Astrocyte (in vitro differentiated cells and primary cell): ENCODE results near the gene PIP4K2A. TPM values are rescaled to one million over a fixed set of nuclear protein-coding genes. Genes with fewer than 3 reads are reported as not detected.
A peak's percentile ranks its signal among the peaks of the same experiment; 100 is the strongest.

ENCODE experiments used
- DNase-seq: peaks from one replicate; pipeline ENCODE4 v3.0.0-alpha.2; 2010; ENCODE audit warnings: low read depth
- FAIRE-seq: peaks from 2 replicates; lab custom pipeline; 2011; peaks lifted over from hg19 to GRCh38; lab: Jason Lieb, UNC
- H2AFZ ChIP-seq: 2 replicates; pipeline ENCODE4 v1.6.0; 2012; ENCODE audit warnings: low read depth, low read length, inconsistent platforms
- H3K27ac ChIP-seq: 2 replicates; pipeline ENCODE4 v1.5.1; 2011; ENCODE audit warnings: low read depth, low read length, inconsistent platforms
- H3K27me3 ChIP-seq: 2 replicates; pipeline ENCODE4 v1.6.0; 2011; ENCODE audit warnings: low read length, inconsistent platforms; ENCODE audit not compliant: insufficient read depth
- H3K36me3 ChIP-seq: 2 replicates; pipeline ENCODE4 v1.5.1; 2011; ENCODE audit warnings: low read length, inconsistent platforms; ENCODE audit not compliant: insufficient read depth
- H3K4me1 ChIP-seq: 2 replicates; pipeline ENCODE4 v1.5.1; 2011; ENCODE audit warnings: low read length, inconsistent platforms; ENCODE audit not compliant: insufficient read depth
- H3K4me2 ChIP-seq: 2 replicates; pipeline ENCODE4 v1.6.0; 2012; ENCODE audit warnings: low read length, inconsistent platforms
- H3K4me3 ChIP-seq: 2 replicates; pipeline ENCODE4 v1.5.1; 2011; ENCODE audit warnings: low read depth, mild to moderate bottlenecking, low read length, inconsistent platforms; ENCODE audit not compliant: insufficient read depth
- H3K79me2 ChIP-seq: 2 replicates; pipeline ENCODE4 v1.6.0; 2012; ENCODE audit warnings: mild to moderate bottlenecking, low read length, inconsistent platforms; ENCODE audit not compliant: insufficient read depth
- H3K9ac ChIP-seq: 2 replicates; pipeline ENCODE4 v1.6.0; 2012; ENCODE audit warnings: mild to moderate bottlenecking, low read length, inconsistent platforms
- H3K9me3 ChIP-seq: 2 replicates; pipeline ENCODE4 v1.5.1; 2012; ENCODE audit warnings: low read depth, mild to moderate bottlenecking, low read length, inconsistent platforms; ENCODE audit not compliant: insufficient read depth
- H4K20me1 ChIP-seq: 2 replicates; pipeline ENCODE4 v1.6.0; 2012; ENCODE audit warnings: low read length, inconsistent platforms; ENCODE audit not compliant: insufficient read depth
- H3K27ac Mint-ChIP-seq: one replicate; pipeline ENCODE4 v1.8.0; 2021; ENCODE audit warnings: mild to moderate bottlenecking, mixed read lengths; ENCODE audit not compliant: unreplicated experiment
- H3K27me3 Mint-ChIP-seq: one replicate; pipeline ENCODE4 v1.8.0; 2021; ENCODE audit warnings: low read depth, mixed read lengths; ENCODE audit not compliant: unreplicated experiment
- H3K36me3 Mint-ChIP-seq: one replicate; pipeline ENCODE4 v1.8.0; 2021; ENCODE audit warnings: low read depth, mixed read lengths; ENCODE audit not compliant: unreplicated experiment
- H3K4me1 Mint-ChIP-seq: one replicate; pipeline ENCODE4 v1.8.0; 2021; ENCODE audit warnings: low read depth, mixed read lengths; ENCODE audit not compliant: unreplicated experiment
- H3K4me3 Mint-ChIP-seq: one replicate; pipeline ENCODE4 v1.8.0; 2021; ENCODE audit warnings: mild to moderate bottlenecking, moderate library complexity, mixed read lengths; ENCODE audit not compliant: unreplicated experiment
- H3K9me3 Mint-ChIP-seq: one replicate; pipeline ENCODE4 v1.8.0; 2021; ENCODE audit warnings: mild to moderate bottlenecking, mixed read lengths; ENCODE audit not compliant: unreplicated experiment
- EZH2 ChIP-seq: IDR thresholded peaks from 2 replicates; pipeline ENCODE4 v1.6.1; 2012; ENCODE audit warnings: mild to moderate bottlenecking, low read length, inconsistent platforms; ENCODE audit not compliant: insufficient read depth
- total RNA-seq: library from RNA; stranded (reverse); gene quantifications from 2 replicates; pipeline ENCODE4 v1.2.1, GENCODE V29; 2021
- TF ChIP-seq, protein P1 (sequence below): IDR thresholded peaks from 2 replicates; pipeline ENCODE4 v1.5.1; 2011; ENCODE audit warnings: low read depth, mild to moderate bottlenecking, inconsistent platforms, low read length, moderate library complexity; ENCODE audit not compliant: insufficient read depth

Gene PIP4K2A
- total RNA-seq, 1 donor from 2014 or later = 36.8 TPM

DNA sequence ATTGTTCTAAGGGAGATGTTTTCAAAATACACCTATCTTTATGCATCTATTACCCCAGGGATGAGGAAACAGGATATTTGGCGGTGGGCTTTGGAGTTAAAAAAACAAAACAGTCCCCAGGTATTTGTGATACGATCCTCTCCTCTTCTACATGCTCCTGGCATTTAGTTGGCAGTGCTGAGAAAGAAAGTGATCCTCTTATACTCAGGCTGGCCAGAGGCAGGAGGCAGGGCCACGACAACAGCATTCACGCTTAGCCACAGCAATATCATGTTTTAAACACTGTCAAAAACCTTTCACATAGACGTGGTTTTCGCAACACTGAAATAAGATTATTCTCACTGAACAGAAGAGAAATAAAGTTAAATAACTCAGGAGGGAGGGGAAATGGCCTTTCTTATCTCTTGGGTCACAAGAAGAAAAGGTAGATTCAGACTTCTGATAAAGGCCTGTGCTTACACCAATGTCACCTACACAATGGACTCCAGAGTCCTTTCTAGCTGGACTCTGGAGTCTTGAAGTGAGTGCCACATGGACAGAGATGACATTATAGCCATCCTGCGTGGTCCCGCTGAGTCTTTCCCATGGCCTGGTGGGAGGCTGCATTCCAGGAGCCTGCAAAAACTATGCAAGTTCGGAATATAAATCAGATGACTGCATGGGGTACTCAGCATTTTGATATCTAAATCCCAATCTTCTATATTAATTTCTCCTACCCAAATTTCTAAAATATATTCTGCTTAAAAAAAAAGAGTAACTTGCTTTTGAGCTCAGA lies 88.7 kb downstream of the PIP4K2A start:
- no peaks in the 10 kb centered on the region for H3K27me3 Mint-ChIP-seq
- H3K79me2 ChIP-seq = peaks cover 81% of the 10 kb centered on the region
- no peak overlapping the region for H3K4me3 ChIP-seq
- TF ChIP-seq, protein P1, sequence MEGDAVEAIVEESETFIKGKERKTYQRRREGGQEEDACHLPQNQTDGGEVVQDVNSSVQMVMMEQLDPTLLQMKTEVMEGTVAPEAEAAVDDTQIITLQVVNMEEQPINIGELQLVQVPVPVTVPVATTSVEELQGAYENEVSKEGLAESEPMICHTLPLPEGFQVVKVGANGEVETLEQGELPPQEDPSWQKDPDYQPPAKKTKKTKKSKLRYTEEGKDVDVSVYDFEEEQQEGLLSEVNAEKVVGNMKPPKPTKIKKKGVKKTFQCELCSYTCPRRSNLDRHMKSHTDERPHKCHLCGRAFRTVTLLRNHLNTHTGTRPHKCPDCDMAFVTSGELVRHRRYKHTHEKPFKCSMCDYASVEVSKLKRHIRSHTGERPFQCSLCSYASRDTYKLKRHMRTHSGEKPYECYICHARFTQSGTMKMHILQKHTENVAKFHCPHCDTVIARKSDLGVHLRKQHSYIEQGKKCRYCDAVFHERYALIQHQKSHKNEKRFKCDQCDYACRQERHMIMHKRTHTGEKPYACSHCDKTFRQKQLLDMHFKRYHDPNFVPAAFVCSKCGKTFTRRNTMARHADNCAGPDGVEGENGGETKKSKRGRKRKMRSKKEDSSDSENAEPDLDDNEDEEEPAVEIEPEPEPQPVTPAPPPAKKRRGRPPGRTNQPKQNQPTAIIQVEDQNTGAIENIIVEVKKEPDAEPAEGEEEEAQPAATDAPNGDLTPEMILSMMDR = no peak
- TF ChIP-seq EZH2 = no peak
- H3K4me1 ChIP-seq = peaks cover 55% of the 10 kb centered on the region
- H3K36me3 Mint-ChIP-seq = no peaks in the 10 kb centered on the region
- peak overlapping the region; percentile 64 for H3K27ac ChIP-seq
- H3K9ac ChIP-seq = peak overlapping the region; percentile 62
- no peaks in the 10 kb centered on the region for H3K27me3 ChIP-seq
- no peak overlapping the region for H2AFZ ChIP-seq
- FAIRE-seq = no peak
- peak; percentile 41 for DNase-seq
- no peaks in the 10 kb centered on the region for H3K36me3 ChIP-seq
- peak overlapping the region; percentile 31 for H3K4me2 ChIP-seq
- peaks cover 1% of the 10 kb centered on the region for H3K9me3 Mint-ChIP-seq
- H3K27ac Mint-ChIP-seq = peak overlapping the region; percentile 96
- H3K4me1 Mint-ChIP-seq = peaks cover 73% of the 10 kb centered on the region
- H3K4me3 Mint-ChIP-seq = peak overlapping the region; percentile 28
- peaks cover 12% of the 10 kb centered on the region for H4K20me1 ChIP-seq
- H3K9me3 ChIP-seq = no peaks in the 10 kb centered on the region

DNA sequence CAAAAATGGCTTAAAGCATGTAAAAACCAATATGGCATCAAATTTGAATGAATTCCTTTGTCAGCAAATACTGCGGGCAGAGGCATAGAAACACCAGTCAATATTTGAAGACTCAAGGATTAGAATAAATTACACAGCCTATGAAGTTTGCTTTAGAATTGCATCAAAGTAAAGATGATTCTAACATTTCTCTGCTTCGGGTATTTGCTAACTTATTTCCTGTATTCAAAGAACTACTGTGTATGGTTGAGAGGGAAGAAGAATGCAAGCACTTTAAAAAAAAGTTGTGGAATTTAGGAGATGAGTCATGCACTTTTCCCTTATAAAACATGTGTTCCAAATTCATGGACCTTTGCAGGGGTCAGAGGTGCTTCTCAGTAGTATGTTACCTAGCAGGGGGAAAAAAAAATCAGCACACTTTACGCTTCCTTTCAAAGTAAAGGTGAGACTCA lies 90.1 kb downstream of the PIP4K2A start:
- H3K79me2 ChIP-seq = peaks cover 67% of the 10 kb centered on the region
- no peaks in the 10 kb centered on the region for H3K36me3 ChIP-seq
- DNase-seq (peak; percentile 81), FAIRE-seq (no peak)
- peaks cover 78% of the 10 kb centered on the region for H3K4me1 Mint-ChIP-seq
- no peak overlapping the region for H3K4me3 ChIP-seq
- peak overlapping the region; percentile 96 for H3K27ac Mint-ChIP-seq
- no peaks in the 10 kb centered on the region for H3K27me3 ChIP-seq
- peak overlapping the region; percentile 66 for H3K4me2 ChIP-seq
- H3K36me3 Mint-ChIP-seq = no peaks in the 10 kb centered on the region
- peak overlapping the region; percentile 64 for H3K27ac ChIP-seq
- no peak overlapping the region for H3K4me3 Mint-ChIP-seq
- H3K9me3 ChIP-seq = no peaks in the 10 kb centered on the region
- peaks cover 59% of the 10 kb centered on the region for H3K4me1 ChIP-seq
- peaks cover 1% of the 10 kb centered on the region for H3K9me3 Mint-ChIP-seq
- no peak overlapping the region for H2AFZ ChIP-seq
- no peaks in the 10 kb centered on the region for H3K27me3 Mint-ChIP-seq
- H4K20me1 ChIP-seq = peaks cover 12% of the 10 kb centered on the region
- no peak for TF ChIP-seq EZH2
- TF ChIP-seq, protein P1 = no peak
- H3K9ac ChIP-seq = peak overlapping the region; percentile 17

DNA sequence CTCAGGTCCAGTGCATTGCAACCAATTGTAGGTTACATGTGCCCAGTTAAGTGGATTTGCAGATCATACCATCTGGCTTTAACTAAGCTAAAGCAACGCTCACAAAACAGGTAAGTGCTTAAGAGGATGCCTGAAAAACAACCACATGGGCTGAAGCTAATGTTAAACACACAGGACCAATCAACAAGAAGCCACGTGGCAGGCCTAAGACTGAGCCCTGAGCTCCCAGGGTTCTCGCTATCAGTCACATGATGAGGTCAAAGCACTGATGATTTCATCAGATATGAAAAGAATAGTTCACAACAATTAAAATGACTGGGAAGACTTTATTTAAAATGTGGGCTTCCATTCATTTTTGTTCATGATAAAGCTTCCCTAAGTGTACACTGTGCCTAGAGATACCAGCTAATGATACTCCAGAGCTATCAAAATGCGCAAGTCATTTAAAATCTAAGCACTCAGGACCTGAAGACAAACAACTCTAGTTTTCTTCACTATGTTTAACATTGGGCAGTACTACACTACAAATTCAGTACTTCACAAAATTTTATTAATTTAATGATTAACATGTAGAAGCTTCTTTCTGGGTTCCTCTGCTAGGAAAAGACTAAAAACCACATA lies 90.6 kb downstream of the PIP4K2A start:
- H3K79me2 ChIP-seq = peaks cover 61% of the 10 kb centered on the region
- no peaks in the 10 kb centered on the region for H3K27me3 ChIP-seq
- no peak overlapping the region for H2AFZ ChIP-seq
- Mint-ChIP-seq H3K36me3 (no peaks in the 10 kb centered on the region), H3K4me1 (peaks cover 77% of the 10 kb centered on the region), H3K27me3 (no peaks in the 10 kb centered on the region), H3K9me3 (no peaks in the 10 kb centered on the region), H3K4me3 (peak overlapping the region; percentile 40), H3K27ac (peak overlapping the region; percentile 96)
- peak overlapping the region; percentile 66 for H3K4me2 ChIP-seq
- no peaks in the 10 kb centered on the region for H3K9me3 ChIP-seq
- H4K20me1 ChIP-seq = peaks cover 8% of the 10 kb centered on the region
- no peak overlapping the region for H3K4me3 ChIP-seq
- no peak for FAIRE-seq
- no peak for TF ChIP-seq EZH2
- TF ChIP-seq, protein P1 = no peak
- peak overlapping the region; percentile 17 for H3K9ac ChIP-seq
- peaks cover 64% of the 10 kb centered on the region for H3K4me1 ChIP-seq
- peak overlapping the region; percentile 64 for H3K27ac ChIP-seq
- DNase-seq = no peak
- no peaks in the 10 kb centered on the region for H3K36me3 ChIP-seq
